ENCODE results near the gene THAP7. TPM values are rescaled to one million over a fixed set of nuclear protein-coding genes. Genes with fewer than 3 reads are reported as not detected.

THAP7 gene
- total and polyA plus RNA-seq, 9 of the 15 experiments (the other 6 are each of a cell fraction or from before 2014, with no cell fraction given) = 7.9 to 263 (median 84.1) TPM

GRCh38 chr22:21014202-21014725, 12.3 kb upstream of the THAP7 start (continued):
- TF ChIP-seq CEBPZ (IDR thresholded peaks at IDR 0.05; ENCODE audit: borderline replicate concordance, low read depth, low read length) (0 out of 2 replicates have a peak, but pooled peaks have one; percentile 9), ATF3 (IDR thresholded peaks at IDR 0.05) (no peak), ATF3 (CRISPR knock-in tag; conservative IDR thresholded peaks at IDR 0.05) (peak; percentile 91), RNF219 (CRISPR knock-in tag; IDR thresholded peaks at IDR 0.05) (peak; percentile 52; the same call in 1 of the 2 replicates), ZC3H11A (IDR thresholded peaks at IDR 0.05; ENCODE audit: low read depth, low read length) (0 out of 2 replicates have a peak, but pooled peaks have one; percentile 21), PCBP1 (IDR thresholded peaks at IDR 0.05; ENCODE audit: low read depth, low read length, poor library complexity, severe bottlenecking) (peak; percentile 81), ZNF124 (CRISPR knock-in tag; IDR thresholded peaks at IDR 0.05) (no peak), ATF6 (CRISPR knock-in tag; IDR thresholded peaks at IDR 0.05) (no peak), CBX3 (IDR thresholded peaks at IDR 0.05; ENCODE audit: borderline replicate concordance in 1 of 2, low read length in 2 of 2) (peak; percentile 57 to 70), ZNF143 (CRISPR knock-in tag; IDR thresholded peaks at IDR 0.05) (no peak), CREB5 (CRISPR knock-in tag; IDR thresholded peaks at IDR 0.05) (peak; percentile 88; the same call in 1 of the 2 replicates), NFYB (IDR thresholded peaks at IDR 0.05; ENCODE audit: extremely low read depth, insufficient read length) (no peak), MTA3 (IDR thresholded peaks at IDR 0.05; ENCODE audit: borderline replicate concordance) (no peak), ZFP1 (CRISPR knock-in tag; IDR thresholded peaks at IDR 0.05) (no peak), ZNF121 (CRISPR knock-in tag; conservative IDR thresholded peaks at IDR 0.05) (no peak)
